ENCODE results near the gene APMAP.

- TF ChIP-seq REST (IDR thresholded peaks at IDR 0.05; ENCODE audit: low read depth) (no peak), TAF1 (IDR thresholded peaks at IDR 0.05; ENCODE audit: low read depth) (no peak), RAD21 (IDR thresholded peaks at IDR 0.05; ENCODE audit: low read depth) (no peak), TEAD4 (IDR thresholded peaks at IDR 0.05) (no peak), EP300 (IDR thresholded peaks at IDR 0.05; ENCODE audit: borderline replicate concordance) (no peak), FOXM1 (IDR thresholded peaks at IDR 0.05; ENCODE audit: borderline replicate concordance, low read depth) (no peak), EGR1 (IDR thresholded peaks at IDR 0.05) (no peak)
Measured at GRCh38 chr20:24972341-24972740, 20.2 kb downstream of the APMAP start.

All from Ishikawa (cell line).